H9 (cell line): Measurements from ENCODE around the gene FYTTD1. TPM values are rescaled to one million over a fixed set of nuclear protein-coding genes. Genes with fewer than 3 reads are reported as not detected.

Experiments
- DNase-seq: peaks from one replicate; pipeline ENCODE4 v3.0.0-alpha.2; 2017
- H2AFZ ChIP-seq: one replicate; pipeline ENCODE4 v1.6.1; 2013; ENCODE audit warnings: mild to moderate bottlenecking, low read length, control low read depth, moderate library complexity
- H2AK5ac ChIP-seq: 2 replicates; pipeline ENCODE4 v1.6.1; 2013; ENCODE audit warnings: low read length, control low read depth, mixed read lengths; ENCODE audit not compliant: insufficient read length
- H2BK120ac ChIP-seq: one replicate; pipeline ENCODE4 v1.6.1; 2013; ENCODE audit warnings: low read depth, mild to moderate bottlenecking, low read length, control low read depth, inconsistent platforms; ENCODE audit not compliant: poor library complexity, severe bottlenecking
- H2BK12ac ChIP-seq: 2 replicates; pipeline ENCODE4 v1.6.1; 2013; ENCODE audit warnings: low read length, control low read depth, mixed read lengths, low read depth; ENCODE audit not compliant: insufficient read length
- H2BK15ac ChIP-seq: 2 replicates; pipeline ENCODE4 v1.6.1; 2013; ENCODE audit warnings: low read depth, low read length, control low read depth
- H2BK20ac ChIP-seq: one replicate; pipeline ENCODE4 v1.6.1; 2013; ENCODE audit warnings: low read depth, mild to moderate bottlenecking, low read length, control low read depth, inconsistent platforms; ENCODE audit not compliant: poor library complexity, severe bottlenecking
- H2BK5ac ChIP-seq: 2 replicates; pipeline ENCODE4 v1.6.1; 2013; ENCODE audit warnings: low read length, control low read depth, mixed read lengths; ENCODE audit not compliant: insufficient read length
- H3K14ac ChIP-seq: 2 replicates; pipeline ENCODE4 v1.6.1; 2013; ENCODE audit warnings: low read length, control low read depth; ENCODE audit not compliant: insufficient read depth
- H3K18ac ChIP-seq: 2 replicates; pipeline ENCODE4 v1.6.1; 2013; ENCODE audit warnings: low read depth, mild to moderate bottlenecking, mixed read lengths, low read length, control low read depth; ENCODE audit not compliant: insufficient read length
- H3K23ac ChIP-seq: 2 replicates; pipeline ENCODE4 v1.6.1; 2013; ENCODE audit warnings: low read length, control low read depth, mixed read lengths, low read depth; ENCODE audit not compliant: insufficient read length
- H3K23me2 ChIP-seq: 2 replicates; pipeline ENCODE4 v1.6.1; 2013; ENCODE audit warnings: low read depth, mild to moderate bottlenecking, mixed read lengths, low read length, control low read depth; ENCODE audit not compliant: insufficient read length, poor library complexity, severe bottlenecking
- H3K27ac ChIP-seq: 2 replicates; pipeline ENCODE4 v1.5.1; 2013; ENCODE audit warnings: low read length, control low read depth, mixed read lengths, low read depth; ENCODE audit not compliant: insufficient read length
- H3K27me3 ChIP-seq: 2 replicates; pipeline ENCODE4 v1.6.1; 2013; ENCODE audit warnings: low read length, control low read depth, inconsistent platforms; ENCODE audit not compliant: insufficient read depth
- H3K4ac ChIP-seq: 2 replicates; pipeline ENCODE4 v1.6.1; 2013; ENCODE audit warnings: low read depth, mild to moderate bottlenecking, control low read depth, inconsistent platforms, low read length, moderate library complexity
- H3K4me1 ChIP-seq: 2 replicates; pipeline ENCODE4 v1.6.1; 2013; ENCODE audit warnings: low read length, control low read depth, inconsistent platforms; ENCODE audit not compliant: insufficient read depth
- H3K4me2 ChIP-seq: 2 replicates; pipeline ENCODE4 v1.6.1; 2013; ENCODE audit warnings: low read length, control low read depth, mixed read lengths; ENCODE audit not compliant: insufficient read length, insufficient read depth
- H3K56ac ChIP-seq: 2 replicates; pipeline ENCODE4 v1.6.1; 2013; ENCODE audit warnings: low read depth, mild to moderate bottlenecking, mixed read lengths, low read length, control low read depth; ENCODE audit not compliant: insufficient read length
- H3K79me1 ChIP-seq: 2 replicates; pipeline ENCODE4 v1.6.1; 2013; ENCODE audit warnings: low read depth, mild to moderate bottlenecking, moderate library complexity, low read length, control low read depth, inconsistent platforms; ENCODE audit not compliant: insufficient read depth, poor library complexity, severe bottlenecking
- H3K79me2 ChIP-seq: 2 replicates; pipeline ENCODE4 v1.6.1; 2013; ENCODE audit warnings: low read length, control low read depth, inconsistent platforms; ENCODE audit not compliant: insufficient read depth
- H3K9ac ChIP-seq: 2 replicates; pipeline ENCODE4 v1.6.1; 2013; ENCODE audit warnings: low read length, control low read depth, mixed read lengths; ENCODE audit not compliant: insufficient read length; ENCODE audit errors: extremely low read depth
- H3K9me3 ChIP-seq: one replicate; pipeline ENCODE4 v1.6.1; 2013; ENCODE audit warnings: low read depth, low read length, inconsistent platforms; ENCODE audit not compliant: control insufficient read depth
- H3T11ph ChIP-seq: one replicate; pipeline ENCODE4 v1.6.1; 2013; ENCODE audit warnings: mild to moderate bottlenecking, low read length, control low read depth, inconsistent platforms
- H4K20me1 ChIP-seq: one replicate; pipeline ENCODE4 v1.6.1; 2013; ENCODE audit not compliant: control insufficient read depth, insufficient read length, insufficient read depth
- H4K5ac ChIP-seq: 2 replicates; pipeline ENCODE4 v1.6.1; 2013; ENCODE audit warnings: low read depth, mild to moderate bottlenecking, mixed read lengths, low read length, control low read depth; ENCODE audit not compliant: insufficient read length
- H4K8ac ChIP-seq: replicated peaks from 2 replicates; pipeline ENCODE4 v1.6.1; 2013; ENCODE audit warnings: low read length, control low read depth, mixed read lengths, low read depth; ENCODE audit not compliant: insufficient read length
- H4K91ac ChIP-seq: 2 replicates; pipeline ENCODE4 v1.6.1; 2013; ENCODE audit warnings: low read depth, mild to moderate bottlenecking, moderate library complexity, mixed read lengths, low read length, control low read depth; ENCODE audit not compliant: insufficient read length
- H3K27ac Mint-ChIP-seq, 3 experiments: 2 replicates in 2 of 3; 3 replicates in 1 of 3; pipeline ENCODE4 v1.8.0; 2020 to 2021; ENCODE audit warnings: mixed read lengths in 3 of 3, mild to moderate bottlenecking in 1 of 3, moderate library complexity in 1 of 3
- H3K27me3 Mint-ChIP-seq: 2 replicates; pipeline ENCODE4 v1.8.0; 2021; ENCODE audit warnings: low read depth, mild to moderate bottlenecking, moderate library complexity, mixed read lengths
- H3K36me3 Mint-ChIP-seq, 3 experiments: 2 replicates in 2 of 3; 3 replicates in 1 of 3; pipeline ENCODE4 v1.8.0; 2020 to 2021; ENCODE audit warnings: low read depth in 3 of 3, mixed read lengths in 3 of 3; ENCODE audit not compliant: insufficient read depth in 1 of 3
- H3K4me1 Mint-ChIP-seq, 2 experiments: 2 replicates each; pipeline ENCODE4 v1.8.0; 2020; ENCODE audit warnings: mixed read lengths in 2 of 2
- H3K4me3 Mint-ChIP-seq, 2 experiments: 2 replicates in 1 of 2; 3 replicates in 1 of 2; pipeline ENCODE4 v1.8.0; 2020 to 2021; ENCODE audit warnings: mild to moderate bottlenecking in 2 of 2, mixed read lengths in 2 of 2, moderate library complexity in 1 of 2
- H3K9me3 Mint-ChIP-seq, 2 experiments: 2 replicates in 1 of 2; 3 replicates in 1 of 2; pipeline ENCODE4 v1.8.0; 2020; ENCODE audit warnings: mild to moderate bottlenecking in 2 of 2, mixed read lengths in 2 of 2, moderate library complexity in 1 of 2
- CTCF ChIP-seq: fragments of 200-600 bp; sonication (generic); conservative IDR thresholded peaks from 3 replicates; pipeline ENCODE4 v1.8.0; 2021; ENCODE audit warnings: antibody characterized with exemption, mild to moderate bottlenecking
- WGBS: extraction: QIAGEN DNeasy Blood & Tissue Kit; methylation state at CpG from one replicate; pipeline ENCODE4 v1.1.7; 2013; ENCODE audit warnings: missing lambda C conversion rate, low lambda C conversion rate, mixed read lengths; ENCODE audit not compliant: insufficient read length; ENCODE audit errors: extremely low coverage; 5-methylcytosine and 5-hydroxymethylcytosine counted together
- total RNA-seq: library from RNA; stranded (reverse); gene quantifications from 2 replicates; pipeline ENCODE4 v1.2.1, GENCODE V29; 2021

Gene FYTTD1
- total RNA-seq, 1 experiment from 2014 or later, result 19.4 TPM

- H3K9ac ChIP-seq, result no peak overlapping the region
- TF ChIP-seq CTCF, result no peak
- H4K5ac ChIP-seq, result no peak overlapping the region
- no peak overlapping the region for H2BK15ac ChIP-seq
- H3K18ac ChIP-seq, result no peak overlapping the region
- no peak overlapping the region for H2BK12ac ChIP-seq
- H3K56ac ChIP-seq, result no peak overlapping the region
- no peak for DNase-seq
- no peak overlapping the region for H3K14ac ChIP-seq
- no peaks in the 10 kb centered on the region for H3K9me3 ChIP-seq
- no peak overlapping the region for H3K4me2 ChIP-seq
- peaks cover 5% of the 10 kb centered on the region; the same call in 1 of the 2 replicates for H3K79me2 ChIP-seq
- H3K23me2 ChIP-seq, result no peaks in the 10 kb centered on the region
- H4K20me1 ChIP-seq, result no peaks in the 10 kb centered on the region
- no peak overlapping the region for H3T11ph ChIP-seq
- no peak overlapping the region for H2AFZ ChIP-seq
- no peak overlapping the region for H3K4me3 Mint-ChIP-seq
- H2AK5ac ChIP-seq, result no peak overlapping the region
- H3K27ac Mint-ChIP-seq, result no peak overlapping the region
- H2BK20ac ChIP-seq, result no peak overlapping the region
- no peak overlapping the region for H3K27ac ChIP-seq
- no peaks in the 10 kb centered on the region for H3K27me3 Mint-ChIP-seq
- no peak overlapping the region for H2BK120ac ChIP-seq
- H3K4me1 Mint-ChIP-seq, result peaks cover 6 to 13% of the 10 kb centered on the region in 2 experiments
- no peak overlapping the region for H3K23ac ChIP-seq
- no peaks in the 10 kb centered on the region for H3K27me3 ChIP-seq
- no peak overlapping the region for H3K4ac ChIP-seq
- H3K79me1 ChIP-seq, result no peaks in the 10 kb centered on the region
- no peaks in the 10 kb centered on the region for H3K9me3 Mint-ChIP-seq
- no peak overlapping the region for H4K8ac ChIP-seq
- no peak overlapping the region for H4K91ac ChIP-seq
- H3K36me3 Mint-ChIP-seq, result peaks cover under 1 to 4% (median 2%) of the 10 kb centered on the region in 3 experiments; a peak in 3 of 7 replicates
- H3K4me1 ChIP-seq, result no peaks in the 10 kb centered on the region; the same call in 1 of the 2 replicates
- no CpG with 5 or more reads among the region's 3 CpGs for WGBS
- H2BK5ac ChIP-seq, result no peak overlapping the region
These were observed 61.7 kb downstream of the FYTTD1 start for GRCh38 chr3:197811343-197811742.
